NCI-H510A treated with DMSO at 0.1 percent for 48 hours (cell line): Measurements from ENCODE around the gene ISG20L2.

Experiments used
- DNase-seq: peaks from one replicate; lab custom pipeline; 2025; lab: John Stamatoyannopoulos, UW

The ISG20L2 gene

GRCh38 chr1:156689953-156690674 is 38.5 kb downstream of the ISG20L2 start:
- no peak for DNase-seq

- peak; percentile 85 for DNase-seq
Observed at GRCh38 chr1:156689035-156689952, 39.3 kb downstream of the ISG20L2 start.

- no peak for DNase-seq
Observed at GRCh38 chr1:156684227-156684782, 44.3 kb downstream of the ISG20L2 start.

- DNase-seq, result no peak
Observed at GRCh38 chr1:156682166-156682890, 46.2 kb downstream of the ISG20L2 start.

GRCh38 chr1:156681196-156681960 is 47.2 kb downstream of the ISG20L2 start:
- DNase-seq, result no peak

- DNase-seq, result no peak
Observed at GRCh38 chr1:156680056-156680455, 48.5 kb downstream of the ISG20L2 start.

- peak; percentile 70 for DNase-seq
Observed at GRCh38 chr1:156677616-156678596, 50.7 kb downstream of the ISG20L2 start.

GRCh38 chr1:156676820-156677615 is 51.5 kb downstream of the ISG20L2 start, which contains the start of gene NES:
NES (minus strand) TSS chr1:156677407; CDS start chr1:156677264, 143 bp downstream.
- no peak for DNase-seq

- no peak for DNase-seq
Observed at GRCh38 chr1:156676114-156676819, 52.3 kb downstream of the ISG20L2 start.

GRCh38 chr1:156675210-156676113 is 53.1 kb downstream of the ISG20L2 start:
- no peak for DNase-seq

- DNase-seq, result no peak
Observed at GRCh38 chr1:156673387-156674121, 55.0 kb downstream of the ISG20L2 start.
